Heart left ventricle (tissue), 13 donors: Measurements from ENCODE around the gene SH3RF2.

Source experiments
- CTCF ChIP-seq, 12 donors: fragments of 200-600 bp; sonication (generic) in 4 of 12; IDR thresholded peaks; one replicate each; pipeline versions ENCODE4 v1.5.0 to v1.8.0; 2018 to 2022; ENCODE audit warnings: antibody characterized with exemption in 12 of 12, mild to moderate bottlenecking in 5 of 12
- POLR2A ChIP-seq, 2 donors: fragments of 450-650 bp; IDR thresholded peaks; one replicate each; pipeline ENCODE4 v1.6.1; 2017; ENCODE audit warnings: antibody characterized with exemption in 2 of 2, mild to moderate bottlenecking in 2 of 2, moderate library complexity in 2 of 2
- donor health status: ischemic (EF 13 %, LVEDD 7.1; RV severe dilation, severe dysfunction).
- donor health status: DM: no; HTN: yes; CAD: no.
- donor health status: DM: no; HTN: no; CAD: no.
- donor health status: ischemic (EF 25% LVEDD 6.9; RV normal size, moderate dysfunction).
- donor health status: ischemic (EF 25% LVEDD 5.7; RV mildly dilated, moderate dysfunction).
- donor health status: ischemic (EF 35%, LVEDD 5.7; RV mildly dilated, moderate dysfunction).
- donor health status: nonischemic (EF 11% LVEDD 7.7; RV severe dilation, severe dysfunction).
- donor health status: DM: yes; HTN: yes; CAD: no.
- donor health status: PGD.
- donor health status: ischemic (EF 29% LVEDD 5.4; RV normal size, mild dysfunction).
- donor health status: nonischemic (EF 23%, LVEDD 6.1; RV moderate dilation, normal function).

GRCh38 chr5:146112476-146112875 lies 176.1 kb downstream of the SH3RF2 start:
- TF ChIP-seq POLR2A (IDR thresholded peaks at IDR 0.05) (no peak), CTCF (IDR thresholded peaks at IDR 0.05) (no peak)
